ENCODE data around the gene HTRA3.

HTRA3 gene

GRCh38 chr4:8247047-8247930, 22.3 kb upstream of the HTRA3 start:
- DNase-seq (ENCODE audit: low read depth), result no peak

DNA sequence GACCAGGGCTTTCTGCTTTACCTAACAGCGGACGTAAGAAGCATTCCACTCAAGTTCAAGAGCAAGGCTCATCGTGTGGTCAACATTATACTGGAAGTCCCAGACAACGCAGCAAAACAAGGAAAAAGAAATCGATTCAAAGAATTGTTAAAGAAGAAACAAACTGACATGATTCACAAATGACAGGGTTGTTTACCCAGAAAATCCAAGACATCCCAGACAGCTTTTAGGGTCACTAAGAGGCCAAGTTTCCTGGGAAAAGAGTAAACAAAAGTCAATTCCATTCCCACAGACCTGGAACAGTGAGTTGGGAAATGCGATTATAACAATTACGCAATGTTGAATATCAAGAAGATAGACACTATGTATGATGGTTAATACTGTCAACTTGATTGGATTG, 21.5 kb upstream of the HTRA3 start:
- no peak for DNase-seq (ENCODE audit: low read depth)

GRCh38 chr4:8250227-8250626, 19.3 kb upstream of the HTRA3 start:
- no peak for DNase-seq (ENCODE audit: low read depth)

DNA sequence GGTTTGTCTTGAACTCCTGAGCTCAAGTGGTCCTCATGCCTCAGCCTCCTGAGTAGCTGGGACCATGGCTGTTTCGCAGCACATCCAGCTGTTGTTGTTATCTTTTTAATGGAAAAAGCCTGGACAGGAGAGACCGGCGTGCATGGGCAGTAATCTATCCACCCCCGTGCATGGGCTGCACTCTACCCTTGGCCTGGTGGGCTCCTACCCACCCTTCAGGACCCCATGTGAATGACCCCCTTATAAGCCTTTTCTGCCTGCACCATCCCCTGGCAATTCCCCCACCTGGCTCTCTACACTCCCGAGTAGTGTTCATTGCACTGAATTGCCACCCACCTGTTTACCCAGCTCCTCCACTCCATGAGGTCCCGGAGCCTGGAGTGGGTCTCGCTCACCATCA, 18.9 kb upstream of the HTRA3 start:
- no peak for DNase-seq (ENCODE audit: low read depth)

DNA sequence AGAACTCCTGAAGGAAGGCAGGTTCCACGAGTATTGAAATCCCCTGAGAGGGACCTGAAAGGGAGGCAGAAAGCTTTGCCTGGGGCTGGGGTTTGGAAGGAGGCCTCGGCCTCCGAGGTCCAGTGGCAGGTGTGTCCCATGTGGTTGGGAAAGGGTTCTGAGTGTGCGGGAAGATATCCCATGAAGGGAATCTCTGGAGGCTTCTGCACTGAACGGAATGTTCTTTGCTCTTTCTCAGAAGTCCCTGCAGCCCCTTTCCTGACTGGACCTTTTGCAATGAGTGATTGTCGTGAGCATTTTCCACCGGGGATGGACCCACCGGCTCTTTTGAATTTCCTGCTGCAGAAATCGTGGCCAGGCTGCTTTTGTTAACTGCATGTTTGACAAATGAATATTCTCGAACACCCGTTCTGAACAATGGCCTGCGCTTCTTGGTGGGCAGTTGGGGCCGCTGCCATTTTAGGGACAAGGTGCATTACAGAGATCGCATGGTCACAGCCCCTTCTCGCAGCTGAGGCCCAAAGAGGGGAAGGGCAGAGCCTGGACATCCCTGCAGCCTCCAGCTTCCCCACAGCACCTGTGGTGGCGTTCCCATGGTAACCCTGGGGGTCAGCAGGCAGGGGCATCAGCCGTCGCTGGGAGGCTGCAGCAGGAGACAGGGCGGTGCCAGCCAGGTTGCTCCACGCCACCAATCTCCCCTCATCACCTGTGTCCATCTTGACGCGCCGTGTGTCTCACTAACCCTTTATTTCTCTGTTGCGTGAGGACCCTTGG, 18.3 kb upstream of the HTRA3 start:
- no peak for DNase-seq (ENCODE audit: low read depth)

DNA sequence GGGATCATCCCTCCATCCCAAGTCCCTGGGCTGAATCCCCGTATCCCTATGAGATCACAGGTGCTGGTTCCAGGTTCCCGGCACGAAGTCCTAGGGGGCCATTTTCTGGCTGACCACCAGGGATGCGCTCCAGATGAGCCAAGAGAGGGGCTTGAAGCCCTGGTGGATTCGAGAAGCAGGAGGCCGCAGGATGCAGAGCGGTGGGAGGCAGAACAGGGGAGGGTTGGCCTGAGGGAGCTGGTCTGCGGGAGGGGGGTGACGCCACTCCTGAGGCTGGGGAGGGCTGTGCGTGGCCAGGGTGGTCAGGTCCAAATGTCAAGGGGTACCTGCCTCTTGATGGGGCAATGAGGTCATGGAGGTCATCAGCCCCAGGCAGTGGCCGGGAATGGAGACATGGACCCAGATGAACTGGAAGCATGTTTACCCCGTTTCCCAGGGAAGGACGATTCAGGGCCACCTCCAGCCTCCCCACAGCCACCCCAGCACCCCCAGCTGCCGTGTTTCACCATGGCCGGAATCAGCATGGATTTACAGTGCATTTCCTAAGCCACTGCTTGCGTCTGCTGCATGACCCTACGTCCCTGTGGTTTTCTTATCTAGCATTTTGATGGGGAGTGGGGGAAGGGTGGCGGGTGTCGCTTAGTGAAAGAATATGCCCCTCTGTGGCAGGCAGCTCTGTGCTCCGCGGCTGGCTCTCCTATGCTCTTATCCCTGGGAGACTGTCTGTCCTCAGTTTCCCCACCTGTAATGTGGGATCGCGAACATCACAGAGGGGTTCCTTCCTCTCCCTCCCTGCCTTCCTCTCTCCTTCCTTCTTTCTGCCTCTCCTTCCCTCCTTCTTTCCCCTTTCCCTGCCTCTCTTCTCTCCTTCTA, 17.0 kb upstream of the HTRA3 start:
- no peak for DNase-seq (ENCODE audit: low read depth)

GRCh38 chr4:8254076-8254475, 15.5 kb upstream of the HTRA3 start:
- no peak for DNase-seq (ENCODE audit: low read depth)

GRCh38 chr4:8255698-8256441, 13.7 kb upstream of the HTRA3 start:
- DNase-seq (ENCODE audit: low read depth), result no peak

- no peak for DNase-seq (ENCODE audit: low read depth)
Observed at GRCh38 chr4:8257854-8258253, 11.7 kb upstream of the HTRA3 start.

GRCh38 chr4:8258552-8259212, 10.9 kb upstream of the HTRA3 start:
- no peak for DNase-seq (ENCODE audit: low read depth)

DNA sequence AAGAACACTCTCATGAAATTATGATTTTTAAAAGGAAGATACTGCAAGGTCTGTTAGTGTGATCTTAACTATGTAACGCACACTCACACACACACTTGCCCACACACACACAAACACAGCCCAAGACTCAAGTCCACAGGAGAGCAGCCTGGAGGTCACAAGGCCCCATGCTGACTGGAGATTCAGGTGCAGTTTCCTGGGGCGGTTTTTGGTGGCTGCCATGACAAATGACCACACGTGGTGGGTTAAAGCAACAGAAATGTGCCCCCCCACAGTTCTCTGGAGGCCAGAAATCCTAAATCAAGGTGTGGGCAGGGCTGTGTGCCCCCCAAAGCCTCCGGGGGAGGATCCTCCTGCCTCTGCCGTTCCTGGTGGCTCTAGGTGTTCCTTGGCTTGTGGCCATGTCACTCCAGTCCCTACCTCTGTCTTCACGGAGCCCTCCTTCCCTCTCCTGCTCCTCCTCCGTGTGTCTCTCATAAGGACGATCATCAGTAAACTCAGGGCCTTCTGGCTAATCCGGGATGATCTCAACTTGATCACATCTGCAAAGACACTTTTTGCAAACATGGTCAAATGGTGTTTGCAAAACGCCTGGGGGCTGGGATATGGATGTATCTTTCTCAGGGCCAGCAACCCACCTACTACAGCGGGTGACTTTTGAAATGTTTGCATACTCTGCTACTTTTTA, 9.7 kb upstream of the HTRA3 start:
- DNase-seq (ENCODE audit: low read depth), result no peak

GRCh38 chr4:8260656-8261111, 8.9 kb upstream of the HTRA3 start:
- no peak for DNase-seq (ENCODE audit: low read depth)

DNA sequence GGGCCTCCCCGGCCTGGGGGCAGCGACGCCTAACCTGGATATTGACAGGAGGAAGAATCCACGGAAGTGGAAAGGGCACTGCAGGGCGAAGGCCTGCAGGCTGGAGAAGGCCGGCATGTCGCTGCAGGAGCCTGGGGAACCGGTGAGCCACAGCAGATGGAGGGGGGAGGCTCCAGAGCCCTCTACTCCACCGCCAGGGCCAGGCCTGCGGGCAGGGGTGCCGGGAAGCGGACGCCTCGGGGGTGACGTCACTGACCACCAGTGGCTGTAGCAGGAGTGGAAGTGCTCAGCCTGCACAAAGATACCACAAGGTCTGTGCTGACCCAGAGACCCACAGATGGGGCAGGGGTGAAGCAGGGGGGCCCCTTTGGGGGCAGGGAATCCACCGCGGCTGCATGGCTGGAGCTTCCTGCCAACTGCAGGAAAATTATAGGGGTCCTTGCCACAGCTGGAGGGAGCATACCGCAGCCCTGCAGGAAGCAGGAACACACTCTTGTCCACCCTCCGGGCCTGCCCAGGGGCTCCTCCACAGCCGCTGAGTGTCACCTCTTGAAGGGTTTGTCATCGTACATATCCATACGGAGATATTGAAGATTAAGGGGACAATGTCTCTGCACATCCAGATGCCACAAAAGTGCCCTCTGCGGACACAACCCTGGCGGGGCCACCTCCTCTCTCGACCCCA, 7.6 kb upstream of the HTRA3 start:
- no peak for DNase-seq (ENCODE audit: low read depth)

GRCh38 chr4:8262637-8263322, 6.8 kb upstream of the HTRA3 start:
- DNase-seq (ENCODE audit: low read depth), result no peak

GRCh38 chr4:8263397-8263796, 6.2 kb upstream of the HTRA3 start:
- DNase-seq (ENCODE audit: low read depth), result no peak

DNA sequence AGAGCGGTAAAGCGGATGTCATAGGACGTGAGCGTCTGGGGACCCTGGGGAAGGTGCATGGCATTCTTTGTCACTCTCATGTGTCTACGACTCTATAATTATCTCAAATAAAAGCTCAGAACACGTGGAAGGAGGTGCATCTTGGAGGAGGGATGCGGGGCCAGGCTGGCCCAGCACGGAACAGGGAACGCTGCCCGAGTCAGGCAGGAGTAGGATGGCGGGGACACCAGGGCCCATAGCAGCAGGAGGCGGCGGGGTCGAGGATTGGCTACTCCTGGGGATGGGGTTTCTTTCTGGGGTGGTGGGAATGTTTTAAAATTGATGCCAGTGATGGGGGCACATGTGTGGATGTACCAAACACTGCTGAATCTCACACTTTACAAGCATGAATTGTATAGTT, 5.4 kb upstream of the HTRA3 start:
- no peak for DNase-seq (ENCODE audit: low read depth)

GRCh38 chr4:8265171-8265929, 4.2 kb upstream of the HTRA3 start:
- no peak for DNase-seq (ENCODE audit: low read depth)

GRCh38 chr4:8266088-8266487, 3.5 kb upstream of the HTRA3 start:
- DNase-seq (ENCODE audit: low read depth), result no peak
